ENCODE measurements around the gene CFAP210. TPM values are rescaled to one million over a fixed set of nuclear protein-coding genes. Genes with fewer than 3 reads are reported as not detected.

CFAP210 gene
- total and polyA plus RNA-seq, 10 of the 15 experiments (the other 5 are each of a cell fraction or from before 2014, with no cell fraction given): not detected

DNA sequence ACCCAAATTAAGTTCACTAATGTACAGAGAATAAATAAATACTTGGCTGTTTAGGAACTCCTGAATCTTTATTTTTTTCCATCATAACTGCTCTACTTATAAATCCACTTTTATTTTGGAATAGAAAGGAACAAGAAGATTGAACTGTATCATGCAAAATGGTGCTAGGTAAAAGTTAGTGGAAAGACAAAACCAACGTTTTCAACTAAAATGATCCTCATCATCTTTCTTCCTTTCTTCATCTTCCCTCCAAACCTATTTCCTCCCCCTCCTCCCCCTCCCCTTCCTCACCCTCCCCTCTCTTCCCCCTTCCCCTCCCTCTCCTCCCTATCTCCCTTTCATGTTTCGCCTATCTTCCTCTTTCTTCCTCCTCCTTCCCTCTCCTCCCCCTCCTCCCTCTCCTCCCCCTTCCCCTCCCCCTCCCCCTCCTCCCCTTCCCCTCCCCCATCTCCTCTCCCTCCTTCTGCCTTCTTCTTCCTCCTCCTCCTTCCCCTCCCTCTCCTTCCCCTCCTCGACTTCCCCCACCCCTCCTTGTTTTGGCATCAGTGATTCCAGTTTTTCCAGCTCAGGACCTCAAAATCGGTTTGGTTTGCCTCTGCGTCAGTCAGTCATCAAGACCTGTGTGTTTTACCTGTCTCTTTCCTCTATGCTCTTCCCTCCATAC is 44.5 kb upstream of the CFAP210 start:
- ATAC-seq (no peak), FAIRE-seq (no peak), DNase-seq (ENCODE audit: low read depth, low spot score) (no peak)
- BruUV-seq (replicated peaks): no TSS peak
- 69% methylated on average over 4 of the region's 5 CpGs for WGBS (ENCODE audit: insufficient coverage, insufficient replicate concordance, low lambda C conversion rate, missing lambda C conversion rate)
- no peak overlapping the region for H3K4me2 ChIP-seq (ENCODE audit: control insufficient read depth, insufficient read depth)
- intact Hi-C loops (cut with micrococcal nuclease; ENCODE audit: unreplicated experiment): no loop called here
- no peak overlapping the region for H3K4me3 ChIP-seq
- TF ChIP-seq HCFC1 (IDR thresholded peaks at IDR 0.05; ENCODE audit: low read length) (no peak), POLR2A (IDR thresholded peaks at IDR 0.05; ENCODE audit: low read depth, low read length) (no peak), NR2F1 (conservative IDR thresholded peaks at IDR 0.05) (no peak), TCF3 (IDR thresholded peaks at IDR 0.05; ENCODE audit: borderline replicate concordance, insufficient read depth, low read depth, low read length) (no peak), YBX1 (IDR thresholded peaks at IDR 0.05) (no peak), MEF2A (IDR thresholded peaks at IDR 0.05; ENCODE audit: insufficient read depth, low read depth, low read length) (no peak), ZNF622 (IDR thresholded peaks at IDR 0.05) (no peak), SMAD5 (IDR thresholded peaks at IDR 0.05; ENCODE audit: low read depth) (no peak), KLF5 (IDR thresholded peaks at IDR 0.05; ENCODE audit: partially characterized antibody) (no peak), IKZF2 (IDR thresholded peaks at IDR 0.05) (no peak), RELA (IDR thresholded peaks at IDR 0.05; ENCODE audit: borderline replicate concordance, partially characterized antibody) (no peak)
- TF ChIP-seq, protein P1, sequence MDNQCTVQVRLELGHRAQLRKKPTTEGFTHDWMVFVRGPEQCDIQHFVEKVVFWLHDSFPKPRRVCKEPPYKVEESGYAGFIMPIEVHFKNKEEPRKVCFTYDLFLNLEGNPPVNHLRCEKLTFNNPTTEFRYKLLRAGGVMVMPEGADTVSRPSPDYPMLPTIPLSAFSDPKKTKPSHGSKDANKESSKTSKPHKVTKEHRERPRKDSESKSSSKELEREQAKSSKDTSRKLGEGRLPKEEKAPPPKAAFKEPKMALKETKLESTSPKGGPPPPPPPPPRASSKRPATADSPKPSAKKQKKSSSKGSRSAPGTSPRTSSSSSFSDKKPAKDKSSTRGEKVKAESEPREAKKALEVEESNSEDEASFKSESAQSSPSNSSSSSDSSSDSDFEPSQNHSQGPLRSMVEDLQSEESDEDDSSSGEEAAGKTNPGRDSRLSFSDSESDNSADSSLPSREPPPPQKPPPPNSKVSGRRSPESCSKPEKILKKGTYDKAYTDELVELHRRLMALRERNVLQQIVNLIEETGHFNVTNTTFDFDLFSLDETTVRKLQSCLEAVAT (IDR thresholded peaks at IDR 0.05): no peak
- TF ChIP-seq, protein P2, sequence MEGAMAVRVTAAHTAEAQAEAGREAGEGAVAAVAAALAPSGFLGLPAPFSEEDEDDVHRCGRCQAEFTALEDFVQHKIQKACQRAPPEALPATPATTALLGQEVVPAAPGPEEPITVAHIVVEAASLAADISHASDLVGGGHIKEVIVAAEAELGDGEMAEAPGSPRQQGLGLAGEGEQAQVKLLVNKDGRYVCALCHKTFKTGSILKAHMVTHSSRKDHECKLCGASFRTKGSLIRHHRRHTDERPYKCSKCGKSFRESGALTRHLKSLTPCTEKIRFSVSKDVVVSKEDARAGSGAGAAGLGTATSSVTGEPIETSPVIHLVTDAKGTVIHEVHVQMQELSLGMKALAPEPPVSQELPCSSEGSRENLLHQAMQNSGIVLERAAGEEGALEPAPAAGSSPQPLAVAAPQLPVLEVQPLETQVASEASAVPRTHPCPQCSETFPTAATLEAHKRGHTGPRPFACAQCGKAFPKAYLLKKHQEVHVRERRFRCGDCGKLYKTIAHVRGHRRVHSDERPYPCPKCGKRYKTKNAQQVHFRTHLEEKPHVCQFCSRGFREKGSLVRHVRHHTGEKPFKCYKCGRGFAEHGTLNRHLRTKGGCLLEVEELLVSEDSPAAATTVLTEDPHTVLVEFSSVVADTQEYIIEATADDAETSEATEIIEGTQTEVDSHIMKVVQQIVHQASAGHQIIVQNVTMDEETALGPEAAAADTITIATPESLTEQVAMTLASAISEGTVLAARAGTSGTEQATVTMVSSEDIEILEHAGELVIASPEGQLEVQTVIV (IDR thresholded peaks at IDR 0.05; ENCODE audit: borderline replicate concordance, partially characterized antibody): no peak
- TF ChIP-seq, protein P3, sequence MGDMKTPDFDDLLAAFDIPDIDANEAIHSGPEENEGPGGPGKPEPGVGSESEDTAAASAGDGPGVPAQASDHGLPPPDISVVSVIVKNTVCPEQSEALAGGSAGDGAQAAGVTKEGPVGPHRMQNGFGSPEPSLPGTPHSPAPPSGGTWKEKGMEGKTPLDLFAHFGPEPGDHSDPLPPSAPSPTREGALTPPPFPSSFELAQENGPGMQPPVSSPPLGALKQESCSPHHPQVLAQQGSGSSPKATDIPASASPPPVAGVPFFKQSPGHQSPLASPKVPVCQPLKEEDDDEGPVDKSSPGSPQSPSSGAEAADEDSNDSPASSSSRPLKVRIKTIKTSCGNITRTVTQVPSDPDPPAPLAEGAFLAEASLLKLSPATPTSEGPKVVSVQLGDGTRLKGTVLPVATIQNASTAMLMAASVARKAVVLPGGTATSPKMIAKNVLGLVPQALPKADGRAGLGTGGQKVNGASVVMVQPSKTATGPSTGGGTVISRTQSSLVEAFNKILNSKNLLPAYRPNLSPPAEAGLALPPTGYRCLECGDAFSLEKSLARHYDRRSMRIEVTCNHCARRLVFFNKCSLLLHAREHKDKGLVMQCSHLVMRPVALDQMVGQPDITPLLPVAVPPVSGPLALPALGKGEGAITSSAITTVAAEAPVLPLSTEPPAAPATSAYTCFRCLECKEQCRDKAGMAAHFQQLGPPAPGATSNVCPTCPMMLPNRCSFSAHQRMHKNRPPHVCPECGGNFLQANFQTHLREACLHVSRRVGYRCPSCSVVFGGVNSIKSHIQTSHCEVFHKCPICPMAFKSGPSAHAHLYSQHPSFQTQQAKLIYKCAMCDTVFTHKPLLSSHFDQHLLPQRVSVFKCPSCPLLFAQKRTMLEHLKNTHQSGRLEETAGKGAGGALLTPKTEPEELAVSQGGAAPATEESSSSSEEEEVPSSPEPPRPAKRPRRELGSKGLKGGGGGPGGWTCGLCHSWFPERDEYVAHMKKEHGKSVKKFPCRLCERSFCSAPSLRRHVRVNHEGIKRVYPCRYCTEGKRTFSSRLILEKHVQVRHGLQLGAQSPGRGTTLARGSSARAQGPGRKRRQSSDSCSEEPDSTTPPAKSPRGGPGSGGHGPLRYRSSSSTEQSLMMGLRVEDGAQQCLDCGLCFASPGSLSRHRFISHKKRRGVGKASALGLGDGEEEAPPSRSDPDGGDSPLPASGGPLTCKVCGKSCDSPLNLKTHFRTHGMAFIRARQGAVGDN (IDR thresholded peaks at IDR 0.05): no peak
- SMC1A ChIA-PET (ENCODE audit: uncharacterized antibody, unreplicated experiment): interaction anchor here (1.7 kb wide), 1 partner anchor 147 kb away, joined by 4 read pairs; no protein-coding TSS in a partner anchor
- peaks cover 11% of the 10 kb centered on the region for H3K79me2 ChIP-seq (ENCODE audit: control insufficient read depth, insufficient read depth, low read length)
- no peaks in the 10 kb centered on the region for H3K9me3 ChIP-seq (replicated peaks; ENCODE audit: control insufficient read depth, insufficient read depth, low read length)
- H3K27ac ChIP-seq (ENCODE audit: control insufficient read depth, insufficient read depth): no peak overlapping the region
- no peaks in the 10 kb centered on the region; the same call in 1 of the 2 replicates for H3K4me1 ChIP-seq (ENCODE audit: control insufficient read depth, insufficient read depth, low read length)
- CTCF ChIA-PET: interaction anchor here (2.0 kb wide), 1 partner anchor 21 kb away, joined by 7 read pairs; no protein-coding TSS in a partner anchor
- no peaks in the 10 kb centered on the region; a peak in 2 of 4 replicates for H3K36me3 ChIP-seq (ENCODE audit: control insufficient read depth in 2 of 2, insufficient read depth in 2 of 2, low read length in 1 of 2)
- no peak overlapping the region for H3K9ac ChIP-seq (ENCODE audit: control insufficient read depth, insufficient read depth, low read length)
- in situ Hi-C loops (cut with MboI): no loop called here
- no peaks in the 10 kb centered on the region for H3K27me3 ChIP-seq (replicated peaks in 1 of 2; ENCODE audit: control insufficient read depth in 2 of 2, insufficient read depth in 2 of 2, low read length in 1 of 2)
- H2AFZ ChIP-seq (ENCODE audit: control insufficient read depth, low read depth, low read length): no peak overlapping the region
- RAD21 ChIA-PET (ENCODE audit: unreplicated experiment): no interaction called here
- no peaks in the 10 kb centered on the region for H4K20me1 ChIP-seq (ENCODE audit: control insufficient read depth, insufficient read depth)
- POLR2A ChIA-PET: interaction anchor here (0.6 kb wide), 1 partner anchor 36 kb away, joined by 3 read pairs; no protein-coding TSS in a partner anchor

All from GM12878 (cell line).